ENCODE data around the gene TBC1D1. TPM values are rescaled to one million over a fixed set of nuclear protein-coding genes. Genes with fewer than 3 reads are reported as not detected.
"Not testable (repeated sequence)": the region's sequence is repeated elsewhere in the genome, so short reads cannot be mapped to it uniquely, and the experiment has no call there.

TBC1D1 gene
- total RNA-seq, 2 experiments from 2014 or later: 40.7 to 46.5 TPM

- H3K4me1 Mint-ChIP-seq (ENCODE audit: low read depth): no peaks in the 10 kb centered on the region
- Histone ChIP-seq H3K27me3 (ENCODE audit: control insufficient read depth in 1 of 2, insufficient read depth in 2 of 2, low read length in 2 of 2) (no peaks in the 10 kb centered on the region), H3K4me1 (ENCODE audit: insufficient read depth, low read length) (no peaks in the 10 kb centered on the region), H3K4me3 (ENCODE audit: low read length) (no peak overlapping the region), H3K9me3 (ENCODE audit: control insufficient read depth in 1 of 2, insufficient read depth in 1 of 2, low read length in 2 of 2) (no peaks in the 10 kb centered on the region), H3K36me3 (ENCODE audit: insufficient read depth, low read length) (peaks cover 39% of the 10 kb centered on the region), H3K27ac (ENCODE audit: low read depth in 1 of 2, low read length in 2 of 2) (no peak overlapping the region)
- DNase-seq (no peak), ATAC-seq (ENCODE audit: poor library complexity) (no peak)
- no peak overlapping the region for H3K27ac Mint-ChIP-seq
- TF ChIP-seq CTCF (IDR thresholded peaks at IDR 0.05): no peak
- CTCF ChIA-PET: no interaction called here
- H3K4me3 Mint-ChIP-seq: no peak overlapping the region
- POLR2A ChIA-PET: no interaction called here
- H3K36me3 Mint-ChIP-seq (ENCODE audit: low read depth): peaks cover 78% of the 10 kb centered on the region
- H3K27me3 Mint-ChIP-seq: no peaks in the 10 kb centered on the region
- no peaks in the 10 kb centered on the region for H3K9me3 Mint-ChIP-seq
- intact Hi-C loops (cut with DNase I, micrococcal nuclease): no loop called here
These were observed 126.7 kb downstream of the TBC1D1 start for GRCh38 chr4:38017609-38018008.

GRCh38 chr4:38020386-38020785 is 129.5 kb downstream of the TBC1D1 start:
- no peak for DNase-seq
- intact Hi-C loops (cut with DNase I, micrococcal nuclease): no loop called here
- Histone ChIP-seq H3K27me3 (ENCODE audit: control insufficient read depth in 1 of 2, insufficient read depth in 2 of 2, low read length in 2 of 2) (no peaks in the 10 kb centered on the region), H3K36me3 (ENCODE audit: insufficient read depth, low read length) (peaks cover 37% of the 10 kb centered on the region), H3K9me3 (ENCODE audit: control insufficient read depth in 1 of 2, insufficient read depth in 1 of 2, low read length in 2 of 2) (no peaks in the 10 kb centered on the region), H3K4me3 (ENCODE audit: low read length) (no peak overlapping the region), H3K27ac (ENCODE audit: low read depth in 1 of 2, low read length in 2 of 2) (no peak overlapping the region), H3K4me1 (ENCODE audit: insufficient read depth, low read length) (no peaks in the 10 kb centered on the region)
- POLR2A ChIA-PET: no interaction called here
- ATAC-seq (ENCODE audit: poor library complexity): no peak
- H3K27me3 Mint-ChIP-seq: no peaks in the 10 kb centered on the region
- CTCF ChIA-PET: interaction anchor here (1.2 kb wide), 1 partner anchor 26 kb away, joined by 3 read pairs; no protein-coding TSS in a partner anchor
- TF ChIP-seq CTCF (IDR thresholded peaks at IDR 0.05): no peak
- no peak overlapping the region for H3K27ac Mint-ChIP-seq
- peaks cover 87% of the 10 kb centered on the region for H3K36me3 Mint-ChIP-seq (ENCODE audit: low read depth)
- no peaks in the 10 kb centered on the region for H3K4me1 Mint-ChIP-seq (ENCODE audit: low read depth)
- no peak overlapping the region for H3K4me3 Mint-ChIP-seq
- no peaks in the 10 kb centered on the region for H3K9me3 Mint-ChIP-seq

DNA sequence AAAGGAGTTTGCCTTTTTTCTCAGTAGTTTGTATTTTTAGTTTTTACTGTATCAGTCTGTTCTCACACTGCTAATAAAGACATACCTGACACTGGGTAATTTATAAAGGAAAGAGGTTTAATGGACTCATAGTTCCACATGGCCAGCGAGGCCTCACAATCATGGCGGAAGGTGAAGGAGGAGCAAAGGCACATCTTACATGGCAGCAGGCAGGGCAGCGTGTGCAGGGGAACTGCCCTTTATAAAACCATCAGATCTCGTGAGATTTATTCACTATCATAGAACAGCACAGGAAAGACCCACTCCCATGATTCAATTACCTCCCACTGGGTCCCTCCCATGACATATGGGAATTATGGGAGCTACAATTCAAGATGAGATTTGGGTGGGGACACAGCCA is 130.1 kb downstream of the TBC1D1 start:
- H3K27me3 ChIP-seq (ENCODE audit: control insufficient read depth in 1 of 2, insufficient read depth in 2 of 2, low read length in 2 of 2); CTCF ChIA-PET; H3K27ac ChIP-seq (ENCODE audit: low read depth in 1 of 2, low read length in 2 of 2); H3K27me3 Mint-ChIP-seq; H3K4me1 Mint-ChIP-seq (ENCODE audit: low read depth); H3K9me3 Mint-ChIP-seq; H3K9me3 ChIP-seq (ENCODE audit: control insufficient read depth in 1 of 2, insufficient read depth in 1 of 2, low read length in 2 of 2); ATAC-seq (ENCODE audit: poor library complexity); H3K4me1 ChIP-seq (ENCODE audit: insufficient read depth, low read length); intact Hi-C loops (cut with DNase I, micrococcal nuclease); H3K4me3 Mint-ChIP-seq; H3K4me3 ChIP-seq (ENCODE audit: low read length); H3K27ac Mint-ChIP-seq; DNase-seq; POLR2A ChIA-PET: not testable (repeated sequence)
- H3K36me3 ChIP-seq (ENCODE audit: insufficient read depth, low read length): peaks cover 35% of the 10 kb centered on the region
- peaks cover 87% of the 10 kb centered on the region for H3K36me3 Mint-ChIP-seq (ENCODE audit: low read depth)

DNA sequence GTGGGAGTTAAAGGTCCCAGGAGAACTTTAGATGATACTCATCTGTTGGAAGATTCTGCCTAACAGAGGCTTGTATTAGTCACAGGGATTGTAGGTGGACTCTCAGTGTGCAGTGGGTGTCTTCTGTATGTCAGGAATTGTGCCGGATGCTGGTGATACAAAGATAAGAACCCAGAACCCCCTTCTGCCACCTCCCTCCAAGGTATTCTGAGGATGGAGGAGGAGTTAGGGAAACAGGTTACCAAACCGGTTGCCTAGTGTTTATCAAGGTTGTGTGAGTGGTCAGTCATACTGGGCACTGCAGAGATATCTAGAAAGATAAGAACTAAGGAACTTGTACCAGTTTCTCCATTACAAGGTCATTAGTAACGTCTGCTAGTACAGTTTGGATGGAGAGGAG is 130.9 kb downstream of the TBC1D1 start:
- peaks cover 28% of the 10 kb centered on the region for H3K36me3 ChIP-seq (ENCODE audit: insufficient read depth, low read length)
- ChIA-PET CTCF (no interaction called here), POLR2A (no interaction called here)
- Mint-ChIP-seq H3K9me3 (no peaks in the 10 kb centered on the region), H3K4me1 (ENCODE audit: low read depth) (no peaks in the 10 kb centered on the region), H3K27me3 (no peaks in the 10 kb centered on the region), H3K36me3 (ENCODE audit: low read depth) (peaks cover 83% of the 10 kb centered on the region), H3K4me3 (no peak overlapping the region), H3K27ac (no peak overlapping the region)
- no peaks in the 10 kb centered on the region for H3K9me3 ChIP-seq (ENCODE audit: control insufficient read depth in 1 of 2, insufficient read depth in 1 of 2, low read length in 2 of 2)
- H3K27me3 ChIP-seq (ENCODE audit: control insufficient read depth in 1 of 2, insufficient read depth in 2 of 2, low read length in 2 of 2): no peaks in the 10 kb centered on the region
- H3K4me3 ChIP-seq (ENCODE audit: low read length): no peak overlapping the region
- no peak for TF ChIP-seq CTCF (IDR thresholded peaks at IDR 0.05)
- DNase-seq: no peak
- H3K27ac ChIP-seq (ENCODE audit: low read depth in 1 of 2, low read length in 2 of 2): no peak overlapping the region
- ATAC-seq (ENCODE audit: poor library complexity): no peak
- intact Hi-C loops (cut with DNase I, micrococcal nuclease): no loop called here
- no peaks in the 10 kb centered on the region for H3K4me1 ChIP-seq (ENCODE audit: insufficient read depth, low read length)

Data from CD4-positive, alpha-beta T cell (primary cell).